Testis (tissue), 3 donors: Measurements from ENCODE around the gene SLC13A5. TPM values are rescaled to one million over a fixed set of nuclear protein-coding genes. Genes with fewer than 3 reads are reported as not detected.
A peak's percentile ranks its signal among the peaks of the same experiment; 100 is the strongest.
"Not testable (repeated sequence)": the region's sequence is repeated elsewhere in the genome, so short reads cannot be mapped to it uniquely, and the experiment has no call there.

Experiments used
- DNase-seq: peaks from one replicate; pipeline ENCODE4 v3.0.0-alpha.2; 2019
- H3K27ac ChIP-seq, 2 donors: fragments of 200-600 bp; sonication (generic); one replicate each; pipeline ENCODE4 v1.5.1; 2019
- H3K27me3 ChIP-seq: fragments of 200-600 bp; sonication (generic); one replicate; pipeline ENCODE4 v1.5.1; 2019
- H3K36me3 ChIP-seq: fragments of 200-600 bp; sonication (generic); one replicate; pipeline ENCODE4 v1.5.1; 2017; ENCODE audit warnings: low read depth; ENCODE audit errors: missing control alignments
- H3K4me1 ChIP-seq: fragments of 200-600 bp; sonication (generic); one replicate; pipeline ENCODE4 v1.5.1; 2019
- H3K4me3 ChIP-seq, 2 donors: fragments of 200-600 bp; sonication (generic); one replicate each; pipeline ENCODE4 v1.5.1; 2017 to 2019
- H3K9me3 ChIP-seq: fragments of 200-600 bp; sonication (generic); one replicate; pipeline ENCODE4 v1.5.1; 2017
- CTCF ChIP-seq, 3 experiments: fragments of 450-650 bp in 2 of 3; fragments of 200-600 bp in 1 of 3; sonication (generic) in 1 of 3; IDR thresholded peaks; one replicate each; pipeline ENCODE4 v1.5.1; 2016 to 2019; ENCODE audit warnings: antibody characterized with exemption in 3 of 3, mild to moderate bottlenecking in 2 of 3, moderate library complexity in 1 of 3
- POLR2A ChIP-seq: fragments of 450-650 bp; IDR thresholded peaks from one replicate; pipeline ENCODE4 v1.6.1; 2017; ENCODE audit warnings: antibody characterized with exemption, mild to moderate bottlenecking, moderate library complexity
- WGBS, 2 donors: methylation state at CpG; one replicate each; pipeline ENCODE4 v1.1.5; 2018; 5-methylcytosine and 5-hydroxymethylcytosine counted together
- intact Hi-C: fragments of 100-400 bp; cut with DNase I; formaldehyde crosslinking; loops from one replicate; pipeline ENCODE4 v1.15.1; 2023; ENCODE audit warnings: low total_unique reads
- polyA plus RNA-seq: library from polyadenylated mRNA; stranded (reverse); fragments of 350-450 nt; fragmentation: Illumina TruSeq; extraction: RNeasy Lipid Tissue Mini Kit (QIAGEN cat#74804); gene quantifications from one replicate; pipeline ENCODE4 v1.2.3, GENCODE V29; 2014; ENCODE audit warnings: low read depth, low replicate concordance; ENCODE audit not compliant: insufficient read depth
- total RNA-seq, 2 donors: library from RNA; depleted of rRNA; stranded (reverse); fragments of >200 nt; gene quantifications; one replicate each; pipeline ENCODE4 v1.2.3, GENCODE V29; 2016

The SLC13A5 gene
- total and polyA plus RNA-seq, 3 donors from 2014 or later = 3.1 to 13.0 (median 3.3) TPM

GRCh38 chr17:6666557-6666956 lies 46.6 kb downstream of the SLC13A5 start:
- H3K4me1 ChIP-seq = no peaks in the 10 kb centered on the region
- H3K4me3 ChIP-seq = no peak overlapping the region
- DNase-seq = no peak
- H3K27ac ChIP-seq = no peak overlapping the region
- H3K36me3 ChIP-seq = no peaks in the 10 kb centered on the region
- H3K9me3 ChIP-seq = no peaks in the 10 kb centered on the region
- intact Hi-C loops = loop anchor here (10.0 kb wide), 1 partner anchor 338 kb away; no protein-coding TSS in a partner anchor
- WGBS, 2 donors = 70 to 93% methylated on average over 3 to 6 of the region's 6 CpGs
- H3K27me3 ChIP-seq = no peaks in the 10 kb centered on the region
- no peak for TF ChIP-seq CTCF (IDR thresholded peaks at IDR 0.05)
- TF ChIP-seq POLR2A = no peak

- H3K36me3 ChIP-seq = no peaks in the 10 kb centered on the region
- 25% methylated on average over 9 of the region's 9 CpGs for WGBS, 2 donors
- intact Hi-C loops = loop anchor here (10.0 kb wide), 1 partner anchor 339 kb away; no protein-coding TSS in a partner anchor
- H3K4me1 ChIP-seq = no peaks in the 10 kb centered on the region
- TF ChIP-seq CTCF (IDR thresholded peaks at IDR 0.05) (peak; percentile 63 to 85 (median 81)), POLR2A (no peak)
- H3K27ac ChIP-seq = no peak overlapping the region
- peak; percentile 85 for DNase-seq
- no peaks in the 10 kb centered on the region for H3K27me3 ChIP-seq
- H3K4me3 ChIP-seq = no peak overlapping the region
- H3K9me3 ChIP-seq = no peaks in the 10 kb centered on the region
These were observed 47.1 kb downstream of the SLC13A5 start for GRCh38 chr17:6666077-6666521.

- not testable (repeated sequence) for H3K4me3 ChIP-seq, H3K4me1 ChIP-seq, H3K27ac ChIP-seq, H3K27me3 ChIP-seq, H3K9me3 ChIP-seq, H3K36me3 ChIP-seq, DNase-seq
- WGBS, 2 donors = 91 to 92% methylated on average over 14 of the region's 14 CpGs
- intact Hi-C loops = loop anchor here (10.0 kb wide), 1 partner anchor 342 kb away; no protein-coding TSS in a partner anchor
These were observed 50.0 kb downstream of the SLC13A5 start for GRCh38 chr17:6663200-6663599.

GRCh38 chr17:6661464-6661848 lies 51.7 kb downstream of the SLC13A5 start:
- no peak overlapping the region for H3K4me3 ChIP-seq
- no peaks in the 10 kb centered on the region for H3K4me1 ChIP-seq
- H3K36me3 ChIP-seq = no peaks in the 10 kb centered on the region
- H3K27ac ChIP-seq = no peak overlapping the region
- H3K27me3 ChIP-seq = no peaks in the 10 kb centered on the region
- no peak for TF ChIP-seq POLR2A
- TF ChIP-seq CTCF (IDR thresholded peaks at IDR 0.05) = no peak
- H3K9me3 ChIP-seq = no peaks in the 10 kb centered on the region
- intact Hi-C loops = loop anchor here (10.0 kb wide), 1 partner anchor 343 kb away; no protein-coding TSS in a partner anchor
- 71 to 81% methylated on average over 2 of the region's 2 CpGs for WGBS, 2 donors
- DNase-seq = no peak

GRCh38 chr17:6660805-6661463 lies 52.2 kb downstream of the SLC13A5 start:
- no peaks in the 10 kb centered on the region for H3K4me1 ChIP-seq
- no peaks in the 10 kb centered on the region for H3K36me3 ChIP-seq
- TF ChIP-seq POLR2A (no peak), CTCF (IDR thresholded peaks at IDR 0.05) (no peak)
- no peaks in the 10 kb centered on the region for H3K27me3 ChIP-seq
- WGBS, 2 donors = 42 to 63% methylated on average over 11 of the region's 11 CpGs
- H3K9me3 ChIP-seq = no peaks in the 10 kb centered on the region
- no peak overlapping the region for H3K4me3 ChIP-seq
- intact Hi-C loops = loop anchor here (10.0 kb wide), 1 partner anchor 344 kb away; no protein-coding TSS in a partner anchor
- no peak for DNase-seq
- H3K27ac ChIP-seq = no peak overlapping the region
